ENCODE results near the gene GRIA1. TPM values are rescaled to one million over a fixed set of nuclear protein-coding genes. Genes with fewer than 3 reads are reported as not detected.

The GRIA1 gene
- total RNA-seq, 4 donors from 2014 or later, result 0.27 to 1.9 (median 0.99) TPM

- H3K4me3 ChIP-seq, result no peak overlapping the region
- WGBS, 2 donors (ENCODE audit: low coverage in 1 of 2), result 100% methylated on average over 1 of the region's 1 CpG; no CpG with 5 or more reads in 1 of the 2 donors
- no peaks in the 10 kb centered on the region for H3K36me3 ChIP-seq
- H3K9me3 ChIP-seq, result no peaks in the 10 kb centered on the region
- no peaks in the 10 kb centered on the region for H3K27me3 ChIP-seq
- H3K4me1 ChIP-seq, result peaks cover 0 to 11% (median 0%) of the 10 kb centered on the region in 3 donors
- TF ChIP-seq POLR2A (IDR thresholded peaks at IDR 0.05), result no peak
- TF ChIP-seq POLR2AphosphoS5 (IDR thresholded peaks at IDR 0.05), result no peak
- TF ChIP-seq CTCF (IDR thresholded peaks at IDR 0.05), result no peak
- no peak for TF ChIP-seq EP300 (IDR thresholded peaks at IDR 0.05)
- no peak overlapping the region for H3K27ac ChIP-seq
- no peak for ATAC-seq
Observed at GRCh38 chr5:153456993-153457392, 33.5 kb upstream of the GRIA1 start.

DNA sequence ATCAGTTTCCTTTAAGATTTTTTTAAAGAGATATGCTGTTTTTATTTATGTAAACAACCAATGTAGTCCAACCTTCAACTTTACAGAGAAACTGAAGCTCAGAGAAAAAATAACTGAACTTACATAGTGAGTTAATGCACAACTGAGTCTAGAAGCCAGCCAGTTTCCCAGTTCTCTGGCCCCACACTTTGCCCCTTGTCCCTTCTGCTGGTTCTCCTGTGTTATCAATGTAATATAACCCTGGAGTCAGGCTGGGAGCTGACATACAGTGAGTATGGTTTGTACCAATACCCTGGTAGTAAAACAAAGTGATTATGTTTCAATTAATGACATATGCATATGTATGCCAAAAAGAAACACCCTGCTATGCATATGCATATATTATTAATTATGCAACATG, 32.2 kb upstream of the GRIA1 start:
- TF ChIP-seq POLR2A (IDR thresholded peaks at IDR 0.05), result no peak
- TF ChIP-seq EP300 (IDR thresholded peaks at IDR 0.05), result no peak
- no peaks in the 10 kb centered on the region for H3K9me3 ChIP-seq
- H3K4me1 ChIP-seq, result peaks cover 0 to 11% (median 0%) of the 10 kb centered on the region in 3 donors
- no peak overlapping the region for H3K27ac ChIP-seq
- H3K4me3 ChIP-seq, result no peak overlapping the region
- ATAC-seq, result no peak
- H3K27me3 ChIP-seq, result no peaks in the 10 kb centered on the region
- H3K36me3 ChIP-seq, result no peaks in the 10 kb centered on the region

DNA sequence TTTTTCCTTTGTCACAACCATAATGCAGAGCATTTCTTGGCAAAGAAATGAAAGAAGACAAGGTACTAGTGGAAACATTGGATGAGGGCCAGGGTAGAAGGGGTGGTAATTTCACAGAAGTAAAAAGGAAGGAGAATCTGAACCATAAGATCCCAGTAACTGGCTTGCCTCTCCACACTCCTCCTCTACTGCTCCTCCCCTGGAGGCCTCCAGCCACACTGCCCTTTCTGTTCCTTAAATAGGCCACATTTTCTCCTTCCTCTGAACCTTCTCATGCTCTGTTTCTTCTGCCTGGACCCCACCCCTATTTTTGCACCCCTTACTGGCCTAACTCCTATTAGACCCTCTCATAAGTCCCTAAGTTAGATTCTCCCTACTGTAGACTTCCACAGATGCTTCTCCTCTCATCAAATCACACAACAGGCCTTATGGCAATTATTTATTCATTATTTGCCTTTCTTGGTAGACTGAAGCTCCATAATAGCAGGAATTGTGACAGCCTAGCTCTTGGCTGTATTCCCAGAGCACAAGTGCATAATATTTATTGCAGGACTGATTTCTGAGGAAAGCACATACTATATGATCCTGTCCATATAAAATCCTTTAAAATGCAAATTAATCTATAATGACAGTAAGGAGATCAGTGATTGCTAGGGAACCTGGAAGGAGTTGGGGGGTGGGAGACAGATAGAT, 31.3 kb upstream of the GRIA1 start:
- Histone ChIP-seq H3K9me3 (no peaks in the 10 kb centered on the region), H3K4me1 (peaks cover 0 to 11% (median 0%) of the 10 kb centered on the region in 3 donors), H3K27me3 (no peaks in the 10 kb centered on the region), H3K36me3 (no peaks in the 10 kb centered on the region), H3K4me3 (no peak overlapping the region), H3K27ac (no peak overlapping the region)
- no peak for TF ChIP-seq CTCF (IDR thresholded peaks at IDR 0.05)
- no peak for TF ChIP-seq POLR2A (IDR thresholded peaks at IDR 0.05)
- TF ChIP-seq EP300 (IDR thresholded peaks at IDR 0.05), result no peak
- no peak for ATAC-seq

DNA sequence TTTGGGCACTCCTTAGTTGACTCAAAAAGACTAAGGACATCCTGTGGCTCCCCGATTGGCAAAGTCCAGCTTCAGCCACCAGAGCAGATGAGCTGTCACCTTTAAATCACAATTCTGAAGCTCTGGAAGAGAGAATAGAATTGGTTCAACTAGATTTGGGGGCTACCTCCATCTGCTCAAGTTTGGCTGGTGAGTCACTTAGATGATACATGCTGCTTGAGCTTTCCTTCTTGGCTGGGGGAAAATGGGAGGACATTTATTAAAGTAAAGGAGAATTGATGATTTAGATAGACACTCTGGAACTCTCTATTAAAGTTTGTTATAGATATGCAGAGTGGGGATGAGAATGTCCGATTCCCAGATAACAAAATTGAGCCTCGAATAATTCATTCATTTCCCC, 30.0 kb upstream of the GRIA1 start:
- no peak for ATAC-seq
- WGBS, 2 donors (ENCODE audit: low coverage in 1 of 2), result 90 to 100% methylated on average over 1 to 3 of the region's 3 CpGs
- H3K27me3 ChIP-seq, result no peaks in the 10 kb centered on the region
- H3K36me3 ChIP-seq, result no peaks in the 10 kb centered on the region
- H3K9me3 ChIP-seq, result no peaks in the 10 kb centered on the region
- no peak overlapping the region for H3K27ac ChIP-seq
- H3K4me1 ChIP-seq, result peaks cover 0 to 11% (median 0%) of the 10 kb centered on the region in 3 donors
- H3K4me3 ChIP-seq, result no peak overlapping the region
- no peak for TF ChIP-seq EP300 (IDR thresholded peaks at IDR 0.05)
- no peak for TF ChIP-seq CTCF (IDR thresholded peaks at IDR 0.05)
- no peak for TF ChIP-seq POLR2A (IDR thresholded peaks at IDR 0.05)
- no peak for TF ChIP-seq POLR2AphosphoS5 (IDR thresholded peaks at IDR 0.05)

DNA sequence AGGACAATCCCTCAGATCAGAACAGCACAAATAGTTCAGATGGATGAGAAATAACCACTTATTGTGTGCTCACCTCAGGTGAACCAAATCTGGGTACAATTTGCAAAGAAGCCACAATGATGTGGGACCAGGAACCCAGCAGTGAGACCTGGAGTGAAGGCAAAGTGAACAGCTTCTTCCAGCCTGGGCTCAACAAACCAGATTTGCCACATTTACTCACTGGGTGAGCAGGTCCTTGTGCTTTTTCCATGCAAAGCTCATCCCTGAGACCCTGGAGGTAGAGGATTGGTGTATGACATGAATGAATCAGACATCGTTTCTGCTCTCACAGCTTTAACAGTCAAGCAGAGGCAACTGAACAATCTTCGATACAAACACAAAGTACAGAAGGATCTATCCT, 29.1 kb upstream of the GRIA1 start:
- no peak overlapping the region for H3K4me3 ChIP-seq
- 92 to 100% methylated on average over 2 of the region's 2 CpGs for WGBS, 2 donors (ENCODE audit: low coverage in 1 of 2)
- ATAC-seq, result no peak
- H3K9me3 ChIP-seq, result no peaks in the 10 kb centered on the region
- TF ChIP-seq CTCF (IDR thresholded peaks at IDR 0.05), result no peak
- no peak for TF ChIP-seq EP300 (IDR thresholded peaks at IDR 0.05)
- TF ChIP-seq POLR2AphosphoS5 (IDR thresholded peaks at IDR 0.05), result no peak
- no peaks in the 10 kb centered on the region for H3K36me3 ChIP-seq
- H3K27me3 ChIP-seq, result no peaks in the 10 kb centered on the region
- H3K27ac ChIP-seq, result no peak overlapping the region
- H3K4me1 ChIP-seq, result peaks cover 0 to 11% (median 0%) of the 10 kb centered on the region in 3 donors

Data from gastroesophageal sphincter (tissue), 4 donors.